ENCODE results near the gene NFAM1.

DNA sequence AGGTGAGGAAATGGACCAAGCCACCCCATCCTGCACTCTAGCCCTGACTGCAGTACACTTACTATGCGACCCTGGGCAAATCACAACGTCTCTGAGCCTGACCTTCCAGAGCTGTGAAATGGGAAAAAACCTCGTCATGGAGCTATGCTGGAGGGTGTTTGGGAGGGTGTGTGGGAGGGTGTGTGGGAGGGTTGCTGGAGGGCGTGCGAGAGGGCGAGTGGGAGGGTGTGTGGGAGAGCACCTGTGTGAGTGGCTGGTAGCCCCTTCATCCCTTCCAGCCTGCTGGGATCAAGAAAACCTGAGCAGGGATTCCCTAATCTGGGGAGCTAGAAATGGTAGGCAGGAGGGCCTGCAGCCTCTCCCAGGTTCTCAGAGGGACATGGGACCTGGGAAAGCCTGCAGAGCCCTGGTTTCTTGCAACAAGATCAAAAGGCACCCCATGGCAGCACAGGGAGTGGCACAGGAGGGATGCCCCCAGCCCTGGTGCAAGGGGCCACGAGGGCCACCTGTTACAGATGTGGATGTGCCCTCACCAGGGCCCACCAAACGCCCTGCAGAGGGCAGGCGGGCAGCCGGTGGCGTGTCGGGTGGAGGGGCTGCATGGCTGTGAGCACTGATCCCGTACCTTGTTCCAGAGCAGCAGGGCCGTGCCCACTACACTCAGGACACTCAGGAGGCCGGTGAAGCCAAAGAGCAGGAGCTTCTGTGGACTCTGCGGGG is 23.2 kb downstream of the NFAM1 start:
- TF ChIP-seq, protein P1, sequence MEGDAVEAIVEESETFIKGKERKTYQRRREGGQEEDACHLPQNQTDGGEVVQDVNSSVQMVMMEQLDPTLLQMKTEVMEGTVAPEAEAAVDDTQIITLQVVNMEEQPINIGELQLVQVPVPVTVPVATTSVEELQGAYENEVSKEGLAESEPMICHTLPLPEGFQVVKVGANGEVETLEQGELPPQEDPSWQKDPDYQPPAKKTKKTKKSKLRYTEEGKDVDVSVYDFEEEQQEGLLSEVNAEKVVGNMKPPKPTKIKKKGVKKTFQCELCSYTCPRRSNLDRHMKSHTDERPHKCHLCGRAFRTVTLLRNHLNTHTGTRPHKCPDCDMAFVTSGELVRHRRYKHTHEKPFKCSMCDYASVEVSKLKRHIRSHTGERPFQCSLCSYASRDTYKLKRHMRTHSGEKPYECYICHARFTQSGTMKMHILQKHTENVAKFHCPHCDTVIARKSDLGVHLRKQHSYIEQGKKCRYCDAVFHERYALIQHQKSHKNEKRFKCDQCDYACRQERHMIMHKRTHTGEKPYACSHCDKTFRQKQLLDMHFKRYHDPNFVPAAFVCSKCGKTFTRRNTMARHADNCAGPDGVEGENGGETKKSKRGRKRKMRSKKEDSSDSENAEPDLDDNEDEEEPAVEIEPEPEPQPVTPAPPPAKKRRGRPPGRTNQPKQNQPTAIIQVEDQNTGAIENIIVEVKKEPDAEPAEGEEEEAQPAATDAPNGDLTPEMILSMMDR (conservative IDR thresholded peaks at IDR 0.05; ENCODE audit: low read length): no peak
- TF ChIP-seq EZH2phosphoT487 (IDR thresholded peaks at IDR 0.05; ENCODE audit: borderline replicate concordance): no peak

Measured in Loucy (cell line).